ENCODE results near the gene CCDC88B.

The CCDC88B gene

GRCh38 chr11:64378335-64378880, 38.4 kb downstream of the CCDC88B start:
- Histone ChIP-seq H3K4me1 (ENCODE audit: insufficient read depth, low read length) (no peaks in the 10 kb centered on the region), H3K79me2 (ENCODE audit: insufficient read depth, low read length) (no peaks in the 10 kb centered on the region), H3K9me3 (ENCODE audit: insufficient read depth, low read length, severe bottlenecking) (no peaks in the 10 kb centered on the region), H3K27me3 (ENCODE audit: insufficient read depth, low read length, poor library complexity) (no peaks in the 10 kb centered on the region), H3K4me3 (ENCODE audit: low read depth in 1 of 2, low read length in 2 of 2) (no peak overlapping the region), H3K27ac (ENCODE audit: low read length) (no peak overlapping the region), H3K9ac (ENCODE audit: low read depth, low read length) (no peak overlapping the region), H4K20me1 (ENCODE audit: insufficient read depth, low read length) (no peaks in the 10 kb centered on the region), H2AFZ (ENCODE audit: low read depth, low read length) (no peak overlapping the region), H3K36me3 (ENCODE audit: insufficient read depth, low read length) (no peaks in the 10 kb centered on the region), H3K4me2 (ENCODE audit: insufficient read depth, low read length) (no peak overlapping the region)
- DNase-seq (no peak), ATAC-seq (ENCODE audit: insufficient read depth, low read depth) (no peak)
- TF ChIP-seq CTCF (IDR thresholded peaks at IDR 0.05; ENCODE audit: borderline replicate concordance, extremely low read depth, low read length, poor library complexity, severe bottlenecking) (no peak), EZH2 (IDR thresholded peaks at IDR 0.05; ENCODE audit: borderline replicate concordance, low read depth, low read length, severe bottlenecking) (no peak)

GRCh38 chr11:64379160-64379559, 39.2 kb downstream of the CCDC88B start:
- Histone ChIP-seq H3K9me3 (ENCODE audit: insufficient read depth, low read length, severe bottlenecking) (no peaks in the 10 kb centered on the region), H3K27me3 (ENCODE audit: insufficient read depth, low read length, poor library complexity) (no peaks in the 10 kb centered on the region), H3K4me3 (ENCODE audit: low read depth in 1 of 2, low read length in 2 of 2) (no peak overlapping the region), H3K4me2 (ENCODE audit: insufficient read depth, low read length) (no peak overlapping the region), H3K36me3 (ENCODE audit: insufficient read depth, low read length) (no peaks in the 10 kb centered on the region), H2AFZ (ENCODE audit: low read depth, low read length) (no peak overlapping the region), H3K4me1 (ENCODE audit: insufficient read depth, low read length) (no peaks in the 10 kb centered on the region), H3K27ac (ENCODE audit: low read length) (no peak overlapping the region), H3K9ac (ENCODE audit: low read depth, low read length) (no peak overlapping the region), H3K79me2 (ENCODE audit: insufficient read depth, low read length) (no peaks in the 10 kb centered on the region), H4K20me1 (ENCODE audit: insufficient read depth, low read length) (no peaks in the 10 kb centered on the region)
- TF ChIP-seq CTCF (IDR thresholded peaks at IDR 0.05; ENCODE audit: borderline replicate concordance, extremely low read depth, low read length, poor library complexity, severe bottlenecking) (no peak), EZH2 (IDR thresholded peaks at IDR 0.05; ENCODE audit: borderline replicate concordance, low read depth, low read length, severe bottlenecking) (no peak)
- DNase-seq = no peak
- ATAC-seq (ENCODE audit: insufficient read depth, low read depth) = no peak

- Histone ChIP-seq H4K20me1 (ENCODE audit: insufficient read depth, low read length) (no peaks in the 10 kb centered on the region), H3K4me2 (ENCODE audit: insufficient read depth, low read length) (no peak overlapping the region), H3K27ac (ENCODE audit: low read length) (no peak overlapping the region), H2AFZ (ENCODE audit: low read depth, low read length) (no peak overlapping the region), H3K4me1 (ENCODE audit: insufficient read depth, low read length) (no peaks in the 10 kb centered on the region), H3K27me3 (ENCODE audit: insufficient read depth, low read length, poor library complexity) (no peaks in the 10 kb centered on the region), H3K9ac (ENCODE audit: low read depth, low read length) (no peak overlapping the region), H3K36me3 (ENCODE audit: insufficient read depth, low read length) (no peaks in the 10 kb centered on the region), H3K79me2 (ENCODE audit: insufficient read depth, low read length) (no peaks in the 10 kb centered on the region), H3K9me3 (ENCODE audit: insufficient read depth, low read length, severe bottlenecking) (no peaks in the 10 kb centered on the region), H3K4me3 (ENCODE audit: low read depth in 1 of 2, low read length in 2 of 2) (no peak overlapping the region)
- DNase-seq (no peak), ATAC-seq (ENCODE audit: insufficient read depth, low read depth) (no peak)
- TF ChIP-seq CTCF (IDR thresholded peaks at IDR 0.05; ENCODE audit: borderline replicate concordance, extremely low read depth, low read length, poor library complexity, severe bottlenecking) = no peak
- no peak for TF ChIP-seq EZH2 (IDR thresholded peaks at IDR 0.05; ENCODE audit: borderline replicate concordance, low read depth, low read length, severe bottlenecking)
Measured at GRCh38 chr11:64379817-64380709, 40.1 kb downstream of the CCDC88B start.

Measured in DND-41 (cell line).